NCI-H1436 treated with DMSO at 0.1 percent for 48 hours (cell line): ENCODE results near the gene COL3A1.

Experiments
- DNase-seq: peaks from one replicate; lab custom pipeline; 2025; lab: John Stamatoyannopoulos, UW

COL3A1 gene

GRCh38 chr2:188975497-188976102 lies 1.4 kb downstream of the COL3A1 start:
- no peak for DNase-seq

DNA sequence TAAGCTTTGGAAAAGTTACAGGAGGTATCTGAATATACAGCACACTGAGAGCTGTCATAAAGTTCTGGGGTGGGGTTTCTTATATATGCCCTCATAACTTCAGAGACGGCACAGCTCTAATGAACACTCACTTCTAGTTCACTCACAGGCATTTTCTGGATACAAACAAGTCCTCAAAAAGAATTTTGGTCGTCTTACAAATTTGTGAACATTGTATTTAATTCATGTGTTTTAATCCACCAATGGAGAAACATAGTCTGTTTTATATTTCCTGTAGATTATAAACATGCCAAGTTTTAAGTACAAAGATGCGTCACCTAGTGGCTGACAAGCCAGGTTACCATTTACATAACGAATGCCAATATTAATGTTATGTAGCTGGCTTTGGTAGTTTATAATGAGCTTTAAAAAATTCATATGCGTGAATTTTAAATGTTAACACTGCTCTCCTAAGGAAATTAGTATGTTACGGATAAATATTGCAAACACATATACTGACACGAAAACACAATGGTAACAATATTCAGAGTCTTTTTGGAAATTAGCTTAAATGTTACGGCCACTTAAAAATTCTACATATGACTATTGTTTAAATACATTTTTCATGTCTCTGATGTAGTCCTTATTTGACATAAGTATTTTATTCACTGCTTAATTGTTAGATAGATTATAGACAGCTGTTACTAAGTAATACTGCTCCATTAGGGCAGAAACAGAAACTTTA lies 2.5 kb downstream of the COL3A1 start:
- DNase-seq, result no peak

GRCh38 chr2:188977317-188977716 lies 3.1 kb downstream of the COL3A1 start:
- DNase-seq, result no peak

- no peak for DNase-seq
These were observed 4.3 kb downstream of the COL3A1 start for GRCh38 chr2:188978291-188979081.

DNA sequence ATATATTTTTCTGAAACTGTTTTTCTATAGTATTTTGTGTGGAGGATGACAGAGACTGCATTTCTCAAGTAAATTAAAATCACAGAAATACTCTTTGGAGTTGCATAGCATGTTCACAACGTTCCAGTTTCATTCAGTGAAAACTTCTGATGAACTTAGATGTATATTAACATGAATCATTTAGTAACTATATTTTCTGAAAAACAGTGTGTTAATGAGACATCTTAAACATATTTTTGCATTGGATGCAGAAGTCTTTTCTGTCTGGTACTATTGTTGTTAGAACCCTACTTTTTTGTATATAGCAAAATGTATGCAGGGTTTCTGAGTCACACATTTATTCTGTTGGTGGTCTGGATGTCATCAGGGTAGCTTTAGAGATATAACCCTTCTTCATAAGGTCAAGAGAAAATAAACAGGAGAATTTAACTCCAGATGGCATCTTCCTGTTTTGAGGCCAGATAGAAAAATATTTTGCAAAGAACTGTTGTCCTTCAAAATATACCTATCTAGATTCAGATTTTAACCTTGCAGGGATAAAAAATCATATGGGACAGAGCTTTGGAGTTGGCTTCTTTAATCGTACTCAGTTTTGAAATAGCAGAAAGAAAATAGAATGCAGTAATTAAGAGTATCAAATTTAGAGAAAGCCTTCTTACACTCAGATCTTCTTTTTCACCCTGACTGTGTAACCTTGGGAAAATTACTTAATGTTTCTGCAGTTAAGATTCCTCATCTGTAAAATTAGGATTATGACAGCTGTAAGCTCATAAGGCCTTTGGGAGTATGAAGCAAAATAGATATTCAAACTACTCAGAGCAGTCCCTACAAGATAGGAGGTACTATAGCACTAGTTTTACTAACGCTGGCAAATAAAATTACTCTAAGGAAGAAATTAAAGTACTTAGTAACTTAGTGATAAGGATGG lies 5.3 kb downstream of the COL3A1 start:
- DNase-seq, result no peak

GRCh38 chr2:188983427-188984064 lies 9.4 kb downstream of the COL3A1 start:
- DNase-seq, result no peak

GRCh38 chr2:188984065-188984491 lies 9.9 kb downstream of the COL3A1 start:
- no peak for DNase-seq

DNA sequence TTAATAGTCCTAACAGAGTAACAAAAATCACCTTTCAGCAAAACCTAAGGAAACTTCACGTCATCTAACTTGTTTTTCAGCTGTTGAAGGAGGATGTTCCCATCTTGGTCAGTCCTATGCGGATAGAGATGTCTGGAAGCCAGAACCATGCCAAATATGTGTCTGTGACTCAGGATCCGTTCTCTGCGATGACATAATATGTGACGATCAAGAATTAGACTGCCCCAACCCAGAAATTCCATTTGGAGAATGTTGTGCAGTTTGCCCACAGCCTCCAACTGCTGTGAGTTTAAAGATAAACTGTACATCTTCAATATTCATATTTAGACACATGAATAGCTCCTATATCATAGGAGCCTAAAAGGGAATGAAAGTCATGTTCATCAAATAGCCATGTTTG lies 10.5 kb downstream of the COL3A1 start:
- DNase-seq, result no peak

DNA sequence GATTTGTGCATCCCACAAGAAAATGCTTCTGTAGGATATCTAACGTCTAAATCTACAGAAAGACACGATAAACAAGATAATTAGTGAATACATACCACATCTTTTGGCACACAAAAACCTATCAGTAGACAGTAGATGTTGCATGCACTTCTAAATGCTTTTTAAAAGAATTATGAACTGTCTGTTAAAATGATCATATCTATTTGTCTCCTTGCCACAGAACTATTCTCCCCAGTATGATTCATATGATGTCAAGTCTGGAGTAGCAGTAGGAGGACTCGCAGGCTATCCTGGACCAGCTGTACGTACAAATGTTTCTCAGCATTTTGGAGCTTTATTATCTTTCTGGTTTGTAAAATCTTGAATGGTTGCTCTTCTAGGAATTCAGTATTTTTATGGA lies 12.7 kb downstream of the COL3A1 start:
- no peak for DNase-seq

GRCh38 chr2:188993247-188993646 lies 19.1 kb downstream of the COL3A1 start:
- DNase-seq, result no peak

DNA sequence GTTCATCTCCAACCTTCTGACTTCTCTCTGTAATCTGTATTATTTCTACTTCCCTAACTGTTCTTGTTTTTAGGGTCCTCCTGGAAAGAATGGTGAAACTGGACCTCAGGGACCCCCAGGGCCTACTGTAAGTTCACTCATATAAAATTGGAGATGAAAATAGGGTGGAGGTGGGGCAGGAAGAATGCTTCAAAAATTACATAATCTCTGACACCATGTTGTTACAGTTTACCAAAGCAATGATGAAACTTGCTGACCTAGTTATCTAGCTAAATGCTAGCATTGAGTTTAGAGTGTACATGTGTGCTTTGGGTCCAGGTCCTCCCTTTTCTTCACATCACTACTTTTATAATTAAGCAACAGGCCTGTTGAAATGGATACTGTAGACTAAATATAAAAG lies 23.1 kb downstream of the COL3A1 start:
- no peak for DNase-seq

DNA sequence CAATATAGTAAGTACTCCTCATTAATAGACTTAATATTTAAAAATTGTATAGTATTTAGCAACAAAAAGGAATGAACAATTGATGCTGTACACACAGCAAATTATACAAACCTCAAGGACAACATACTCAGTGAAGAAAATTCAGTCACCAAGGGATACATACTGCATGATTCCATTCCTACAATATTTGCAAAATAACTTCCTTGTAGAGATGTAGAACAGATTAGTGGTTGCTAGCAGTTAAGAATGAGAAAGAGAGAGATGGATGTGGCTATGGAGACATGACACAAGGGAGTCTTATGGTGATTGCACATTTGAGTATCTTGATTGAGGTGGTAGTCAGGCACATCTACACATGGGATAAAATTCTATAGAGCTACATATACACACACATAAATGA lies 26.0 kb downstream of the COL3A1 start:
- DNase-seq, result no peak

- DNase-seq, result no peak
These were observed 27.9 kb downstream of the COL3A1 start for GRCh38 chr2:189002079-189002478.

DNA sequence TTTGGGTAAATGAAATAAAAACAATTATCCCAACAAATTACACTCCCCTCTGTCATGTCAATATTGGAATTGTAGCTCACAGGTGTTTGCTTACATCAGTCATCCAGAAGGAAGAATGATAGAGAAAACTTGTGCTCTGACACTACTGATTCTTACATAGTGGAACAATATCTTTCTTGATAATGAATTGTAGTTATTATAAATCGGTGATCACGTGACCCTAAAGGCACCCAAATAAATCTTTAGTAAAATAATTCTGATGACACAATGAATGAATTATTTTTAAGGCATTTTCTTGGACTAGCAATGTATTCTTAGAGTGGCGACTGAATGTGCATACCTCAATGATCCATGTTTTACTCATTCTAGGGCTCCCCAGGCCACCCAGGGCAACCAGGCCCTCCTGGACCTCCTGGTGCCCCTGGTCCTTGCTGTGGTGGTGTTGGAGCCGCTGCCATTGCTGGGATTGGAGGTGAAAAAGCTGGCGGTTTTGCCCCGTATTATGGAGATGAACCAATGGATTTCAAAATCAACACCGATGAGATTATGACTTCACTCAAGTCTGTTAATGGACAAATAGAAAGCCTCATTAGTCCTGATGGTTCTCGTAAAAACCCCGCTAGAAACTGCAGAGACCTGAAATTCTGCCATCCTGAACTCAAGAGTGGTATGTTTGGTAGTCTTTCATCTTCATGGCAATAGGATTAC lies 34.5 kb downstream of the COL3A1 start:
- DNase-seq, result no peak

DNA sequence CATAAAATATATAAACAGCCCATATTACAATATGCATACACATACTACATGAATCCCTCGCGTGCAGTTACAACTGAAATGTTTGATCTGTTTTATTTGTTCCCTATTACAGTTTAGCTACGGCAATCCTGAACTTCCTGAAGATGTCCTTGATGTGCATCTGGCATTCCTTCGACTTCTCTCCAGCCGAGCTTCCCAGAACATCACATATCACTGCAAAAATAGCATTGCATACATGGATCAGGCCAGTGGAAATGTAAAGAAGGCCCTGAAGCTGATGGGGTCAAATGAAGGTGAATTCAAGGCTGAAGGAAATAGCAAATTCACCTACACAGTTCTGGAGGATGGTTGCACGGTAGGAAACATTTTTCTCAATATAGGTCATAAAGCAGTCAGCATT lies 36.4 kb downstream of the COL3A1 start:
- DNase-seq, result no peak

GRCh38 chr2:189012351-189012750 lies 38.2 kb downstream of the COL3A1 start:
- no peak for DNase-seq

DNA sequence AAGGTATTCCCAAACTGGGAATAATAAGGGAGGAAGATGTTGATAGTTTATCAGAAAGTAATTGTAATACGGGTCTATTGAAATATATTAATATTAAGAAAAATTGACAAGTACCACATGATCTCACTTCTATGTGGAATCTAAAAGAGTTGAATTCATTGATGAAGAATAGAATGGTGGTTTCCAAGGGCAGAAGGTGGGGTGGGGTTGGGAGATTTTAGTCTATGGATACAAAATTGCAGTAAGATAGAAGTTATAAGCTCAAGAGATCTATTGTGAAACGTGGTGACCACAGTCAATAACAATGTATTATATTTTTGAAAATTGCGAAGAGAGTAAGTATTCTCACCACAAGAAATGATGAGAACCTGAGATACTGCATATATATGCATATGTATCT lies 38.9 kb downstream of the COL3A1 start:
- no peak for DNase-seq

- no peak for DNase-seq
These were observed 39.7 kb downstream of the COL3A1 start for GRCh38 chr2:189013671-189014448.

- no peak for DNase-seq
These were observed 40.4 kb downstream of the COL3A1 start for GRCh38 chr2:189014449-189015138.
